ENCODE data around the gene PLA2G4E. TPM values are rescaled to one million over a fixed set of nuclear protein-coding genes. Genes with fewer than 3 reads are reported as not detected.

The PLA2G4E gene
- total RNA-seq, 1 experiment from 2014 or later = not detected

DNA sequence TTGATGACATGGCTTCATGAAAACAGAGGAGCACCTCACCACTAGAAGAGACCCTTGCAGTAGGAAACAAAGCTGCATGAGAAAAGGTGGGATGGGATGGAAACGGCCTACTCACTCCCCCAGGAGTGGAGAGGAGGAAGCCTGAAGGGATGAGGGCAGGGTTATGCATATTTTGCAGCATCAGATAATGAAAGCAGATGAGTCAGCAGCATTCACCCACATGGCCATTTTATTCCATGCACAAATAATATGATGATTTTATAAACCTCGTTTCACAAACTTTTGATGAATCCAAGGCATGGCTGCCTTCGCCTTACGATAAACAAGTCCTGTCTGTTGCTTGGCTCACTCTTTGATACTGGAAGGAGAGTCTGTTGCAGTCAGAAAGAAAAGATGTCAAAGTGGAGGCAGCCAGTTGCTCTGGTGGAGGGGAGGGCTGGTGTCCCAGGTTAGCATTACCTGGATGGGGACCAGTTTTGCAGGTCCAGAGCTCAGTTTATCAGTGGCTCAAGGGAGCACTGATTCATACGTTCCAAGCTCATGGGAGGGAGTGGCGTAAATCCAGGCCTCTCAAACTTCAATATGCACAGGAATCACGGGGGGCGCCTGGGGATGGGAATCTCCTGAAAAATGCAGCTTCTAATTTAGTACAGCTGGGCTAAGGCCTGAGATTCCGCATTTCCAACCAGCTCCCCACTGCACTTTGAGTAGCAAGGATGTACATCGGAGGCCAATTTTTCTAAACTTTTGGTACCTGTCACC, 39.3 kb downstream of the PLA2G4E start:
- no peaks in the 10 kb centered on the region for H3K9me3 ChIP-seq (ENCODE audit: control insufficient read depth in 1 of 2, insufficient read depth in 1 of 2, low read depth in 1 of 2, low read length in 2 of 2)
- no peaks in the 10 kb centered on the region for H3K36me3 ChIP-seq (ENCODE audit: control insufficient read depth in 1 of 2, insufficient read depth in 2 of 2, low read length in 2 of 2)
- no TSS peak for BruUV-seq (replicated peaks)
- H3K9ac ChIP-seq (ENCODE audit: low read length) = no peak overlapping the region
- H3K9me2 ChIP-seq (ENCODE audit: insufficient read depth) = no peaks in the 10 kb centered on the region
- ChIA-PET POLR2A (interaction anchor here (1.5 kb wide), 1 partner anchor 9 kb away, joined by 8 read pairs; the partner anchor contains the start of gene EHD4), RAD21 (ENCODE audit: low non-redundant PET in 1 of 2, low total read pairs in 2 of 2, uncharacterized antibody in 2 of 2, unreplicated experiment in 2 of 2) (no interaction called here), CTCF (no interaction called here)
- H3K27me3 ChIP-seq (ENCODE audit: insufficient read depth, low read length) = no peaks in the 10 kb centered on the region
- ATAC-seq = no peak
- H3K4me1 ChIP-seq (ENCODE audit: control insufficient read depth in 1 of 2, insufficient read depth in 2 of 2, low read length in 2 of 2) = peaks cover 0 to 4% of the 10 kb centered on the region in 2 experiments; a peak in 2 of 4 replicates
- H3K79me2 ChIP-seq (ENCODE audit: insufficient read depth, low read length) = no peaks in the 10 kb centered on the region
- H2AFZ ChIP-seq (ENCODE audit: low read depth, low read length, poor library complexity, severe bottlenecking) = no peak overlapping the region
- H3K4me3 ChIP-seq (replicated peaks in 1 of 2; ENCODE audit: low read depth in 1 of 2, low read length in 2 of 2) = no peak overlapping the region
- H4K20me1 ChIP-seq (ENCODE audit: insufficient read depth) = no peaks in the 10 kb centered on the region
- DNase-seq (ENCODE audit: low read depth, low spot score) = no peak
- no peak overlapping the region for H3K27ac ChIP-seq (ENCODE audit: low read depth, low read length)
- intact Hi-C loops (cut with micrococcal nuclease) = no loop called here
- no peak overlapping the region for H3K4me2 ChIP-seq (ENCODE audit: low read length)
- TF ChIP-seq POLR2A (IDR thresholded peaks at IDR 0.05; ENCODE audit: borderline replicate concordance, extremely low read depth, insufficient read depth, insufficient read length) = no peak
- no peak for TF ChIP-seq JUND (IDR thresholded peaks at IDR 0.05)
- no peak for TF ChIP-seq SRF (IDR thresholded peaks at IDR 0.05; ENCODE audit: low read depth)
- no peak for TF ChIP-seq SP1 (IDR thresholded peaks at IDR 0.05; ENCODE audit: low read depth)
- TF ChIP-seq ELF1 (IDR thresholded peaks at IDR 0.05; ENCODE audit: borderline replicate concordance, low read depth) = no peak
- no peak for TF ChIP-seq POLR2AphosphoS5 (IDR thresholded peaks at IDR 0.05; ENCODE audit: low read depth, low read length)
- TF ChIP-seq, protein P1, sequence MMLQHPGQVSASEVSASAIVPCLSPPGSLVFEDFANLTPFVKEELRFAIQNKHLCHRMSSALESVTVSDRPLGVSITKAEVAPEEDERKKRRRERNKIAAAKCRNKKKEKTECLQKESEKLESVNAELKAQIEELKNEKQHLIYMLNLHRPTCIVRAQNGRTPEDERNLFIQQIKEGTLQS (IDR thresholded peaks at IDR 0.05) = no peak
- TF ChIP-seq, protein P2, sequence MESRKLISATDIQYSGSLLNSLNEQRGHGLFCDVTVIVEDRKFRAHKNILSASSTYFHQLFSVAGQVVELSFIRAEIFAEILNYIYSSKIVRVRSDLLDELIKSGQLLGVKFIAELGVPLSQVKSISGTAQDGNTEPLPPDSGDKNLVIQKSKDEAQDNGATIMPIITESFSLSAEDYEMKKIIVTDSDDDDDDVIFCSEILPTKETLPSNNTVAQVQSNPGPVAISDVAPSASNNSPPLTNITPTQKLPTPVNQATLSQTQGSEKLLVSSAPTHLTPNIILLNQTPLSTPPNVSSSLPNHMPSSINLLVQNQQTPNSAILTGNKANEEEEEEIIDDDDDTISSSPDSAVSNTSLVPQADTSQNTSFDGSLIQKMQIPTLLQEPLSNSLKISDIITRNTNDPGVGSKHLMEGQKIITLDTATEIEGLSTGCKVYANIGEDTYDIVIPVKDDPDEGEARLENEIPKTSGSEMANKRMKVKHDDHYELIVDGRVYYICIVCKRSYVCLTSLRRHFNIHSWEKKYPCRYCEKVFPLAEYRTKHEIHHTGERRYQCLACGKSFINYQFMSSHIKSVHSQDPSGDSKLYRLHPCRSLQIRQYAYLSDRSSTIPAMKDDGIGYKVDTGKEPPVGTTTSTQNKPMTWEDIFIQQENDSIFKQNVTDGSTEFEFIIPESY (IDR thresholded peaks at IDR 0.05; ENCODE audit: extremely low read depth, insufficient replicate concordance, low read length) = no peak
- TF ChIP-seq ZNF274 (IDR thresholded peaks at IDR 0.05; ENCODE audit: low read depth, low read length) = no peak
- TF ChIP-seq ZFX (IDR thresholded peaks at IDR 0.05) = no peak
- TF ChIP-seq, protein P3, sequence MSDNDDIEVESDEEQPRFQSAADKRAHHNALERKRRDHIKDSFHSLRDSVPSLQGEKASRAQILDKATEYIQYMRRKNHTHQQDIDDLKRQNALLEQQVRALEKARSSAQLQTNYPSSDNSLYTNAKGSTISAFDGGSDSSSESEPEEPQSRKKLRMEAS (IDR thresholded peaks at IDR 0.05) = no peak
- TF ChIP-seq EZH2 (IDR thresholded peaks at IDR 0.05) = no peak
- no peak for TF ChIP-seq FOSL1 (IDR thresholded peaks at IDR 0.05; ENCODE audit: low read depth)
- no peak for TF ChIP-seq TCF7L2 (IDR thresholded peaks at IDR 0.05; ENCODE audit: borderline replicate concordance, extremely low read depth, insufficient read depth, insufficient read length)
- no peak for TF ChIP-seq RAD21 (IDR thresholded peaks at IDR 0.05; ENCODE audit: low read depth)
- TF ChIP-seq CBX3 (IDR thresholded peaks at IDR 0.05; ENCODE audit: low read depth) = no peak
- TF ChIP-seq, protein P4, sequence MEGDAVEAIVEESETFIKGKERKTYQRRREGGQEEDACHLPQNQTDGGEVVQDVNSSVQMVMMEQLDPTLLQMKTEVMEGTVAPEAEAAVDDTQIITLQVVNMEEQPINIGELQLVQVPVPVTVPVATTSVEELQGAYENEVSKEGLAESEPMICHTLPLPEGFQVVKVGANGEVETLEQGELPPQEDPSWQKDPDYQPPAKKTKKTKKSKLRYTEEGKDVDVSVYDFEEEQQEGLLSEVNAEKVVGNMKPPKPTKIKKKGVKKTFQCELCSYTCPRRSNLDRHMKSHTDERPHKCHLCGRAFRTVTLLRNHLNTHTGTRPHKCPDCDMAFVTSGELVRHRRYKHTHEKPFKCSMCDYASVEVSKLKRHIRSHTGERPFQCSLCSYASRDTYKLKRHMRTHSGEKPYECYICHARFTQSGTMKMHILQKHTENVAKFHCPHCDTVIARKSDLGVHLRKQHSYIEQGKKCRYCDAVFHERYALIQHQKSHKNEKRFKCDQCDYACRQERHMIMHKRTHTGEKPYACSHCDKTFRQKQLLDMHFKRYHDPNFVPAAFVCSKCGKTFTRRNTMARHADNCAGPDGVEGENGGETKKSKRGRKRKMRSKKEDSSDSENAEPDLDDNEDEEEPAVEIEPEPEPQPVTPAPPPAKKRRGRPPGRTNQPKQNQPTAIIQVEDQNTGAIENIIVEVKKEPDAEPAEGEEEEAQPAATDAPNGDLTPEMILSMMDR (IDR thresholded peaks at IDR 0.05 in 2 of 3, conservative IDR thresholded peaks at IDR 0.05 in 1 of 3; ENCODE audit: borderline replicate concordance in 1 of 3, insufficient read depth in 1 of 3, low read depth in 2 of 3, low read length in 2 of 3) = no peak
- no peak for TF ChIP-seq CEBPB (IDR thresholded peaks at IDR 0.05; ENCODE audit: low read depth)

Data from HCT116 (cell line).